Measurements from ENCODE around the gene CDK14.

Gene CDK14

GRCh38 chr7:90817151-90817550 lies 221.0 kb downstream of the CDK14 start:
- TF ChIP-seq EZH2phosphoT487 (IDR thresholded peaks at IDR 0.05; ENCODE audit: borderline replicate concordance): no peak
- no peak for TF ChIP-seq CTCF (conservative IDR thresholded peaks at IDR 0.05; ENCODE audit: low read length)
- H3K36me3 ChIP-seq (ENCODE audit: insufficient read depth, low read length): no peaks in the 10 kb centered on the region
- no peaks in the 10 kb centered on the region for H3K27me3 ChIP-seq (ENCODE audit: insufficient read depth, low read length, poor library complexity, severe bottlenecking)
- no peaks in the 10 kb centered on the region for H3K4me1 ChIP-seq (ENCODE audit: insufficient read depth, low read length, poor library complexity, severe bottlenecking)
- H3K79me2 ChIP-seq (ENCODE audit: insufficient read depth, low read length): no peaks in the 10 kb centered on the region
- no peaks in the 10 kb centered on the region for H3K9me2 ChIP-seq (replicated peaks; ENCODE audit: low read depth, low read length)
- H3K4me3 ChIP-seq (ENCODE audit: low read length, poor library complexity, severe bottlenecking): no peak overlapping the region
- H2AFZ ChIP-seq (ENCODE audit: low read length): no peak overlapping the region
- H3K4me2 ChIP-seq (ENCODE audit: low read depth, low read length, poor library complexity, severe bottlenecking): no peak overlapping the region
- H3K9me3 ChIP-seq (ENCODE audit: insufficient read depth, low read depth, low read length): no peaks in the 10 kb centered on the region
- no peaks in the 10 kb centered on the region for H4K20me1 ChIP-seq (ENCODE audit: insufficient read depth, low read length, poor library complexity, severe bottlenecking)
- H3F3A ChIP-seq (ENCODE audit: low read depth): no peaks in the 10 kb centered on the region
- H3K9ac ChIP-seq (ENCODE audit: low read depth, low read length, poor library complexity, severe bottlenecking): no peak overlapping the region

- Histone ChIP-seq H4K20me1 (ENCODE audit: insufficient read depth, low read length, poor library complexity, severe bottlenecking) (no peaks in the 10 kb centered on the region), H3K4me1 (ENCODE audit: insufficient read depth, low read length, poor library complexity, severe bottlenecking) (no peaks in the 10 kb centered on the region), H3K9me3 (ENCODE audit: insufficient read depth, low read depth, low read length) (no peaks in the 10 kb centered on the region), H3K27me3 (ENCODE audit: insufficient read depth, low read length, poor library complexity, severe bottlenecking) (no peaks in the 10 kb centered on the region), H2AFZ (ENCODE audit: low read length) (no peak overlapping the region), H3F3A (ENCODE audit: low read depth) (no peaks in the 10 kb centered on the region), H3K36me3 (ENCODE audit: insufficient read depth, low read length) (no peaks in the 10 kb centered on the region), H3K4me3 (ENCODE audit: low read length, poor library complexity, severe bottlenecking) (no peak overlapping the region), H3K4me2 (ENCODE audit: low read depth, low read length, poor library complexity, severe bottlenecking) (no peak overlapping the region), H3K9ac (ENCODE audit: low read depth, low read length, poor library complexity, severe bottlenecking) (no peak overlapping the region), H3K9me2 (replicated peaks; ENCODE audit: low read depth, low read length) (no peaks in the 10 kb centered on the region), H3K79me2 (ENCODE audit: insufficient read depth, low read length) (no peaks in the 10 kb centered on the region)
- TF ChIP-seq EZH2phosphoT487 (IDR thresholded peaks at IDR 0.05; ENCODE audit: borderline replicate concordance) (no peak), CTCF (conservative IDR thresholded peaks at IDR 0.05; ENCODE audit: low read length) (no peak)
Observed at GRCh38 chr7:90817846-90818245, 221.7 kb downstream of the CDK14 start.

DNA sequence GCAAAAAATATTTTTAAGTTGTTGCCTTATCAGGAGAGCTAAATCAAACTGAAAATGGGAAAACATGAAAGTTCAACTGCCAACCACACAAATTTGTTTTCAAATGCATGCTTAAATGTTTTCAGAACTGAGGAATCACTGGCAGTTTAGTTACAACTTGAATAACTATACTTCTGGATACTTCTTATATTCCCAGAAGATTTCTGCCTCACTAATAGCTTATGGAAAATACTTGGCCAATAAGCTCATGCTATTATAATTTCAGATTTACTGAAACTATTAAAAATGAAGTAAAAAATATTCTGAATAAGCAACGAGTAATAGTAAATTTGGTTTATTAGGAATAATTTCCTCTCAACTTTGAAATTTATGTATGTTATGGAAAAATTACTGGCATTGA lies 222.2 kb downstream of the CDK14 start:
- Histone ChIP-seq H3K4me2 (ENCODE audit: low read depth, low read length, poor library complexity, severe bottlenecking) (no peak overlapping the region), H4K20me1 (ENCODE audit: insufficient read depth, low read length, poor library complexity, severe bottlenecking) (no peaks in the 10 kb centered on the region), H3K4me3 (ENCODE audit: low read length, poor library complexity, severe bottlenecking) (no peak overlapping the region), H3K9me2 (replicated peaks; ENCODE audit: low read depth, low read length) (no peaks in the 10 kb centered on the region), H3K9ac (ENCODE audit: low read depth, low read length, poor library complexity, severe bottlenecking) (no peak overlapping the region), H3K9me3 (ENCODE audit: insufficient read depth, low read depth, low read length) (no peaks in the 10 kb centered on the region), H3K27me3 (ENCODE audit: insufficient read depth, low read length, poor library complexity, severe bottlenecking) (no peaks in the 10 kb centered on the region), H3K4me1 (ENCODE audit: insufficient read depth, low read length, poor library complexity, severe bottlenecking) (no peaks in the 10 kb centered on the region), H3K79me2 (ENCODE audit: insufficient read depth, low read length) (no peaks in the 10 kb centered on the region), H3F3A (ENCODE audit: low read depth) (no peaks in the 10 kb centered on the region), H3K36me3 (ENCODE audit: insufficient read depth, low read length) (no peaks in the 10 kb centered on the region), H2AFZ (ENCODE audit: low read length) (no peak overlapping the region)
- no peak for TF ChIP-seq EZH2phosphoT487 (IDR thresholded peaks at IDR 0.05; ENCODE audit: borderline replicate concordance)
- no peak for TF ChIP-seq CTCF (conservative IDR thresholded peaks at IDR 0.05; ENCODE audit: low read length)

All from Loucy (cell line).